ENCODE data around the gene RBP2. TPM values are rescaled to one million over a fixed set of nuclear protein-coding genes. Genes with fewer than 3 reads are reported as not detected.
"Not testable (repeated sequence)": the region's sequence is repeated elsewhere in the genome, so short reads cannot be mapped to it uniquely, and the experiment has no call there.

The RBP2 gene
- total RNA-seq, 2 experiments from 2014 or later = not detected

- H3K36me3 Mint-ChIP-seq = peaks cover 3% of the 10 kb centered on the region
- H3K4me1 Mint-ChIP-seq (ENCODE audit: low read depth) = peaks cover 2% of the 10 kb centered on the region
- intact Hi-C loops (cut with micrococcal nuclease) = no loop called here
- H3K27ac Mint-ChIP-seq = no peak overlapping the region
- ChIA-PET POLR2A (no interaction called here), CTCF (no interaction called here)
- no peak for DNase-seq
- H3K4me3 Mint-ChIP-seq = no peak overlapping the region
- no peaks in the 10 kb centered on the region for H3K9me3 Mint-ChIP-seq
- H3K27me3 Mint-ChIP-seq = no peaks in the 10 kb centered on the region
Measured at GRCh38 chr3:139430493-139430892, 45.8 kb downstream of the RBP2 start.

DNA sequence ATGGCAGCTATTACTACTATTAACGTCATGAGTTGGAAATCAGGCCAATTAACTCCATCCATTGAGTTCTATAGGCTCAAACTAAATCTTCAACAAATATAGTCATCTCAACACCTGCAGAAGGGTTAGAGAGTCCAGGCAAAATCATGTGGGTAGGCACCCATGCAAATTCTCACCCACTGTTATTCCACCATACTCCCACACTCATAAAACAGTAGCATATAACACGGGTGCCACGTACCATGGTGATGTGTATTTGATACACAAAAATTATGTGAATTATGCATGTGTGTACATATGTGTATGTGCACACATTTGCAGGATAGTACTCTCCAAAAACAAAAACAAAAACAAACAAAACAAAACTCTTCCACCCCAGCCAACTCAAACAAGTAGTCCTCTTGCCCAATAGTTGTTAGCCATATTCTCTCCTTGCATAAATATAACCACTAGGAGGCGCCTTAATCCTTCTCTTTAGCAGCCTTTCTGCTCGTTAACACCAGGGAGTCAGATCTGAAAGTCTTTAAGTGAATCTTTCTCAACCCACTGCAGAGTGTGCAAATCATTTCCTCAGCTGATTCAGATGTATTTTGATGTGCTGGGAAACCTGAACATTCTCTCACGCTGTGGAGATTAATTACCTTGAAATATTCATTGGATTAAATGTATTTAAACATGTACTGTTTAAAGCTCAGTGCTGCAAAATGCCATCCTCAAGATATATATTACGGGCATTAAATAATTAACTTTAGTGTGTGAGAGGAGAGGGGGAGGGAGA lies 48.8 kb downstream of the RBP2 start:
- intact Hi-C loops (cut with micrococcal nuclease) = loop anchor here (1.0 to 10.0 kb wide), 2 partner anchors 97 to 135 kb away; no protein-coding TSS in a partner anchor
- no peaks in the 10 kb centered on the region for H3K27me3 Mint-ChIP-seq

DNA sequence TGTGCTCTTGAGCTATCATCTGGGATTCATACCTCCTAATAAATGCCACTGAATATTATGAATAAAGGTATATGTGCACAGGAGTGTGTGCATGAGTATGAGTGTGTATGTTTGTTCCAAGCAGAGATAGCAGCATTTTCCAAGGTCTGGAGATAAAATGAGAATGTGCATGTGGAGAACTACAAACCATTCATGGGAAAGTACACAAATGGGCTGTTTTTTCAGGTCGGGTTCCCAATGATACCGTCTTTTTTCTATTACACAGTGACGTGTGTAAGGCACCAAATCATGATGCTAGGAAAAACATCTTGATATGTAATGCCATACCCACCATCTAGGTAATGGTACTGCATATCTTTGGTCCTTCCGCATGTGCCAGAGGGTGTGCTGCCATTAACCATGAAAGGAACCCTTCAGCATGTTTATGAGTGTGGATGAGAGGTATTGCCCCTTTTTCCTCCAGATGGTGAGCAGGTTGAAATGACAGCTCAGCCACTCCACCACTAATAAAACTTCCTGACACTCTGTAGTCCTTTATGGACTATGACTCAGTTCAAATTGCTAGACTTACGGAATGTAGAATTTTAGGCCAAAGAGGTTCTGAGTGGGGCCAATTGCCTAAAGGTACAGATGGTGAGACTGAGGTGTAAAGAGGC lies 50.4 kb downstream of the RBP2 start:
- intact Hi-C loops (cut with micrococcal nuclease) = loop anchor here (10.0 kb wide), 1 partner anchor 99 kb away; no protein-coding TSS in a partner anchor
- no peak overlapping the region for H3K4me3 Mint-ChIP-seq
- ChIA-PET CTCF (interaction anchor here (0.6 kb wide), 1 partner anchor 399 kb away, joined by 3 read pairs; no protein-coding TSS in a partner anchor), POLR2A (no interaction called here)
- H3K4me1 Mint-ChIP-seq (ENCODE audit: low read depth) = peaks cover 2% of the 10 kb centered on the region
- H3K27me3 Mint-ChIP-seq = no peaks in the 10 kb centered on the region
- DNase-seq = no peak
- H3K27ac Mint-ChIP-seq = no peak overlapping the region
- no peaks in the 10 kb centered on the region for H3K9me3 Mint-ChIP-seq
- peaks cover 4% of the 10 kb centered on the region for H3K36me3 Mint-ChIP-seq

More for the DNA sequence above, 48.8 kb downstream of the RBP2 start:
- ChIA-PET POLR2A (no interaction called here), CTCF (interaction anchor here (0.6 to 2.3 kb wide), 14 partner anchors 9 to 1764 kb away, joined by 3 to 14 read pairs (median 4); no protein-coding TSS in a partner anchor)
- Mint-ChIP-seq H3K9me3 (no peaks in the 10 kb centered on the region), H3K4me3 (no peak overlapping the region), H3K4me1 (ENCODE audit: low read depth) (peaks cover 2% of the 10 kb centered on the region), H3K36me3 (peaks cover 7% of the 10 kb centered on the region), H3K27ac (no peak overlapping the region)
- no peak for DNase-seq

DNA sequence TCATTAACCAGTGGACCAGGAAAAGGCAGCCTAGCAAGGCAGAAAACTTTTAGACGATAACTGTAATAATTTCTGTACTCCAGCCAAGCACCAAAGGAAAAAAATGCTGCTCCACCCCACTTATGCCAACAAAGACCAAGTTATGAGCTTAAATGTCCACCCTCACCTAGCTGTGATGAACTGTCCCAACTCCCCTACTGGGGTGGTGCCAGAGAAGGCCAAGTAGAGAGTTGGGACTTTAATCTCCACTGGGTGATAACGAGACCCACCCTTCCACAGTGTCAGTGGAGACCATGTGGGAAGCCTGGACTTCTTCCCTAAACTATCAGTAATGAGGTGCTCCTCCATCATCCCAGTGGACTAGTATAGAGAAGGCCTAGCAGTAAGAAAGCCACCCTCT lies 53.1 kb downstream of the RBP2 start:
- Mint-ChIP-seq H3K36me3 (peaks cover 4% of the 10 kb centered on the region), H3K27me3 (no peaks in the 10 kb centered on the region), H3K9me3 (no peaks in the 10 kb centered on the region), H3K27ac (no peak overlapping the region), H3K4me3 (no peak overlapping the region), H3K4me1 (ENCODE audit: low read depth) (peaks cover 2% of the 10 kb centered on the region)
- CTCF ChIA-PET = no interaction called here
- DNase-seq = no peak
- intact Hi-C loops (cut with micrococcal nuclease) = loop anchor here (10.0 kb wide), 1 partner anchor 102 kb away; no protein-coding TSS in a partner anchor
- POLR2A ChIA-PET = no interaction called here

DNA sequence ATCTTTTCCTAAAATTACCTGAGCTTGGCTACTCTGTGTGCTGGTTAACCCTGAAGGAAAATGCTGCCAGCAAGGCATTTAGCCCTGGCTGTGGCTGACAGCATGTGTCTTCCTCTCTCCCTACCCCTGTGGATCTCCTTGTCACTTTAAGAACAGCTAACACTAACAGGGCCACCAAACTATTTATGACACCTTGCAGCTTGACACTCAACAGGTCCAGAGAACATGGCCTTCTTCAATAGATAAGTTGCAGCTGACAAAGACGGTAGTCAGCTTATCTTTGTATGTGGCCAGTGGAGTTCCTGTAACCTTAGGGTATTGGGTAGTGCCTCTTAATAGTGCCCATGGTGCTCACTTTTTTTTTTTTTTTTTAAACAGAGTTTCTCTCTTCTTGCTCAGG lies 54.9 kb downstream of the RBP2 start:
- intact Hi-C loops (cut with micrococcal nuclease) = loop anchor here (10.0 kb wide), 1 partner anchor 103 kb away; no protein-coding TSS in a partner anchor
- no peaks in the 10 kb centered on the region for H3K27me3 Mint-ChIP-seq
- H3K36me3 Mint-ChIP-seq = peaks cover 13% of the 10 kb centered on the region
- DNase-seq = no peak
- no peak overlapping the region for H3K27ac Mint-ChIP-seq
- H3K4me3 Mint-ChIP-seq = no peak overlapping the region
- peaks cover 15% of the 10 kb centered on the region for H3K9me3 Mint-ChIP-seq
- H3K4me1 Mint-ChIP-seq (ENCODE audit: low read depth) = no peaks in the 10 kb centered on the region
- ChIA-PET POLR2A (no interaction called here), CTCF (no interaction called here)

GRCh38 chr3:139421040-139421439 lies 55.3 kb downstream of the RBP2 start:
- H3K4me1 Mint-ChIP-seq (ENCODE audit: low read depth) = no peaks in the 10 kb centered on the region
- POLR2A ChIA-PET = no interaction called here
- no peak overlapping the region for H3K27ac Mint-ChIP-seq
- peaks cover 13% of the 10 kb centered on the region for H3K36me3 Mint-ChIP-seq
- no peak for DNase-seq
- H3K27me3 Mint-ChIP-seq = no peaks in the 10 kb centered on the region
- intact Hi-C loops (cut with micrococcal nuclease) = loop anchor here (10.0 kb wide), 1 partner anchor 104 kb away; no protein-coding TSS in a partner anchor
- H3K9me3 Mint-ChIP-seq = peaks cover 18% of the 10 kb centered on the region
- H3K4me3 Mint-ChIP-seq = no peak overlapping the region
- CTCF ChIA-PET = no interaction called here

GRCh38 chr3:139418144-139418543 lies 58.2 kb downstream of the RBP2 start:
- Mint-ChIP-seq H3K27ac (no peak overlapping the region), H3K4me1 (ENCODE audit: low read depth) (no peaks in the 10 kb centered on the region)

DNA sequence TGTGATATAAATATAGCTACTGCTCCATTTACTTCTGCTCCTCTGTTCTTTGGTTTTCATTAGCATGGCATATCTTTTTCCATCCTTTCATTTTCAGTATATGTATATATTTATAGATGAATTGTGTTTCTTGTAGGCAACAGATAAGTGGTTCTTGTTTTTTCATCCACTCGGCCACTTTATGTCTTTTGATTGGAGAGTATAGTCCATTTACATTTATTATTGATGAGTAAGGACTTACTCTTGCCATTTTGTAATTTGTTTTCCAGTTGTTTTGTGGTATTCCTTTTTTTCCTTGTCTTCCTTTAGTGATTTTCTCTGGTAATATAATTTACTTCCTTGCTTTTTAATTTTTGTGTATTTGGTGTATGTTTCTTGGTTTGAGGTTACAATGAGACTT lies 60.0 kb downstream of the RBP2 start:
- CTCF ChIA-PET = no interaction called here
- H3K4me3 Mint-ChIP-seq = no peak overlapping the region
- peaks cover 15% of the 10 kb centered on the region for H3K36me3 Mint-ChIP-seq
- POLR2A ChIA-PET = no interaction called here
- DNase-seq = no peak
- H3K27me3 Mint-ChIP-seq = no peaks in the 10 kb centered on the region
- peaks cover 58% of the 10 kb centered on the region for H3K9me3 Mint-ChIP-seq
- H3K4me1 Mint-ChIP-seq (ENCODE audit: low read depth) = no peaks in the 10 kb centered on the region
- no peak overlapping the region for H3K27ac Mint-ChIP-seq
- intact Hi-C loops (cut with micrococcal nuclease) = no loop called here

More at GRCh38 chr3:139418144-139418543, 58.2 kb downstream of the RBP2 start:
- intact Hi-C loops (cut with micrococcal nuclease) = no loop called here
- ChIA-PET CTCF (interaction anchor here (1.0 kb wide), 1 partner anchor 10 kb away, joined by 4 read pairs; no protein-coding TSS in a partner anchor), POLR2A (no interaction called here)
- Mint-ChIP-seq H3K27me3 (no peaks in the 10 kb centered on the region), H3K4me3 (no peak overlapping the region), H3K9me3 (peaks cover 42% of the 10 kb centered on the region), H3K36me3 (peaks cover 18% of the 10 kb centered on the region)
- DNase-seq = no peak

DNA sequence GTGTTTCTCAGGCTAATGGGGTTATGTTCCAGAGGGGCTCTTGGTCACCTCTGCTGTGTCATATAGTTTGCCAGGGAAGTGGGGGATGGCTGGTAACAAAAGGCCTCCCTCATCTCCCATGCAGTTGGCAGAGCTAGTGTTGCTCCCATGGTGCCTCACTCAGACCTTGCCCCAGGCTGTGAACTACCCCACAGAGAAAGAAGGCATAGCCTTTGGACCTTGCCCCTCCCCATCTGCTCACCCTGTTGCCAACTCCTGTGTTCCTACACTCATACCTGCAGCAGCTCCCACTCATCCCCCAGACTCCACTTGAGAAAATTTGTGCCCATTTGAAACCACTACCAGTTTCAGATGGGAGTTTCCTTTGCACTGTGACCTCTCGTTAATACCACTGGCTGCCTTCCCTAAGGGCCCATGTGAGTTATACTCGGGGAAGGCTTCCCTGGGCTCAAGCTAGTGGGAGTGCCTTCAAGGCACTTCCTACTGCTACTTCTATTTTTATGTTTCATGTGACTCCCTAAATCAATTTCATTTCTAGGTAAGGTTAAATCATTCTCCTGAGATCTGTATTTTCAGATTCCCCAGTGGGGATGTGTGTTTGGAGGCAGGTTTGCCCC lies 61.6 kb downstream of the RBP2 start:
- CTCF ChIA-PET = no interaction called here

GRCh38 chr3:139412891-139413290 lies 63.4 kb downstream of the RBP2 start:
- H3K4me3 Mint-ChIP-seq; POLR2A ChIA-PET; H3K4me1 Mint-ChIP-seq (ENCODE audit: low read depth); CTCF ChIA-PET; H3K27ac Mint-ChIP-seq; DNase-seq; H3K27me3 Mint-ChIP-seq; intact Hi-C loops (cut with micrococcal nuclease): not testable (repeated sequence)
- Mint-ChIP-seq H3K36me3 (peaks cover 14% of the 10 kb centered on the region), H3K9me3 (peaks cover 86% of the 10 kb centered on the region)

More for the DNA sequence above, 61.6 kb downstream of the RBP2 start:
- POLR2A ChIA-PET = no interaction called here
- Mint-ChIP-seq H3K9me3 (peaks cover 68% of the 10 kb centered on the region), H3K36me3 (peaks cover 15% of the 10 kb centered on the region), H3K27ac (no peak overlapping the region), H3K27me3 (no peaks in the 10 kb centered on the region), H3K4me1 (ENCODE audit: low read depth) (no peaks in the 10 kb centered on the region), H3K4me3 (no peak overlapping the region)
- DNase-seq = no peak
- intact Hi-C loops (cut with micrococcal nuclease) = no loop called here
